K562 (cell line): ENCODE results near the gene ATP1A2. TPM values are rescaled to one million over a fixed set of nuclear protein-coding genes. Genes with fewer than 3 reads are reported as not detected.
A peak's percentile ranks its signal among the peaks of the same experiment; 100 is the strongest.

Source experiments
- CREM ChIP-seq: IDR thresholded peaks from 2 replicates; pipeline ENCODE4 v1.6.1; 2014; ENCODE audit warnings: antibody characterized with exemption, low read depth
- CTBP1 ChIP-seq: fragments of 450-650 bp; IDR thresholded peaks from 2 replicates; pipeline ENCODE4 v1.6.1; 2016; ENCODE audit warnings: borderline replicate concordance
- FOXA3 ChIP-seq, 2 experiments: fragments of 450-650 bp in 1 of 2; sonication (generic) in 1 of 2; formaldehyde crosslinking; IDR thresholded peaks in 1 of 2; conservative IDR thresholded peaks in 1 of 2; 2 replicates each; pipeline versions ENCODE4 v1.4.0 to v1.8.0; 2020 to 2022; ENCODE audit warnings: mild to moderate bottlenecking in 2 of 2, missing genetic modification reagents in 1 of 2
- GTF2A2 ChIP-seq: IDR thresholded peaks from 2 replicates; pipeline ENCODE4 v1.6.1; 2016; ENCODE audit warnings: mild to moderate bottlenecking, missing genetic modification characterization, missing compliant biosample characterization
- HDAC2 ChIP-seq: fragments of 450-650 bp; IDR thresholded peaks from 2 replicates; pipeline ENCODE4 v1.6.1; 2016; ENCODE audit warnings: mild to moderate bottlenecking
- MBD2 ChIP-seq: sonication (generic); IDR thresholded peaks from 2 replicates; pipeline ENCODE4 v1.6.1; 2016; ENCODE audit warnings: low read depth, borderline replicate concordance
- PHB ChIP-seq: fragments of 250-450 bp; sonication (Bioruptor Pico); IDR thresholded peaks from 2 replicates; pipeline ENCODE4 v1.5.0; 2021
- POLR3A ChIP-seq: IDR thresholded peaks from 2 replicates; pipeline ENCODE4 v1.6.1; 2011; ENCODE audit warnings: borderline replicate concordance, mild to moderate bottlenecking, moderate library complexity; ENCODE audit not compliant: insufficient read length, insufficient read depth; ENCODE audit errors: extremely low read depth
- RBFOX2 ChIP-seq: fragments of 200-400 bp; formaldehyde crosslinking; IDR thresholded peaks from 2 replicates; pipeline ENCODE4 v1.6.1; 2017; ENCODE audit warnings: low read depth, mild to moderate bottlenecking, low read length, moderate library complexity
- SIRT6 ChIP-seq: IDR thresholded peaks from one replicate; pipeline ENCODE4 v1.6.1; 2012; ENCODE audit warnings: low read depth, mild to moderate bottlenecking, control low read depth, inconsistent platforms, low read length, moderate library complexity
- SMARCE1 ChIP-seq: fragments of 450-650 bp; IDR thresholded peaks from 2 replicates; pipeline ENCODE4 v1.7.1; 2016; ENCODE audit warnings: mild to moderate bottlenecking
- XRCC3 ChIP-seq: fragments of 450-650 bp; IDR thresholded peaks from 2 replicates; pipeline ENCODE4 v1.6.1; 2017; ENCODE audit warnings: mild to moderate bottlenecking, moderate library complexity
- ZNF239 ChIP-seq: fragments of 250-450 bp; sonication (Bioruptor Pico); IDR thresholded peaks from 2 replicates; pipeline ENCODE4 v1.4.0; 2020; ENCODE audit warnings: mild to moderate bottlenecking
- ZNF444 ChIP-seq: fragments of 250-450 bp; sonication (Bioruptor Pico); IDR thresholded peaks from 2 replicates; pipeline ENCODE4 v1.4.0; 2020; ENCODE audit warnings: mild to moderate bottlenecking, moderate library complexity
- polyA plus RNA-seq, 8 experiments: library from polyadenylated mRNA; depleted of rRNA in 4 of 8; stranded (reverse) in 5 of 8; unstranded in 3 of 8; fragments of >200 nt; fragmentation: Nextera tagmentation in 2 of 8; fragmentation: Illumina TruSeq in 1 of 8; extraction: Ambion mirVana in 2 of 8; extraction: Trizol in 1 of 8; gene quantifications; 2 replicates each; pipeline versions ENCODE4 v1.2.1 to v1.2.3, GENCODE V29; 2011 to 2014; ENCODE audit warnings: inconsistent platforms in 1 of 8, missing spikeins in 1 of 8
- total RNA-seq, 7 experiments: library from RNA; depleted of rRNA in 6 of 7; stranded (reverse); fragments of >200 nt in 6 of 7; fragmentation: Illumina TruSeq in 2 of 7; extraction: Trizol in 2 of 7; gene quantifications; 2 replicates each; pipeline versions ENCODE4 v1.2.1 to v1.2.3, GENCODE V29; 2011 to 2021; ENCODE audit warnings: low replicate concordance in 1 of 7
- TF ChIP-seq, protein P1 (sequence below), 3 experiments: IDR thresholded peaks in 2 of 3; conservative IDR thresholded peaks in 1 of 3; 2 replicates each; pipeline ENCODE4 v1.5.1; 2011 to 2012; ENCODE audit warnings: low read length in 3 of 3, mild to moderate bottlenecking in 3 of 3, control low read depth in 2 of 3, improper control_type of control experiment in 1 of 3, inconsistent platforms in 1 of 3, low read depth in 1 of 3, mixed read lengths in 1 of 3, moderate library complexity in 1 of 3; ENCODE audit not compliant: insufficient read depth in 2 of 3
- TF ChIP-seq, protein P2 (sequence below): fragments of 450-650 bp; IDR thresholded peaks from 2 replicates; pipeline ENCODE4 v1.6.1; 2016; ENCODE audit warnings: missing biosample characterization, missing genetic modification characterization
- TF ChIP-seq, protein P3 (sequence below), 2 experiments: IDR thresholded peaks; 2 replicates each; pipeline ENCODE4 v1.6.1; 2011; ENCODE audit warnings: borderline replicate concordance in 1 of 2, control low read depth in 1 of 2, low read depth in 1 of 2, low read length in 1 of 2, mild to moderate bottlenecking in 1 of 2, mixed read lengths in 1 of 2, moderate library complexity in 1 of 2; ENCODE audit not compliant: insufficient read depth in 1 of 2, insufficient read length in 1 of 2, poor library complexity in 1 of 2, severe bottlenecking in 1 of 2; ENCODE audit errors: extremely low read depth in 1 of 2
- TF ChIP-seq, protein P4 (sequence below): fragments of 200-800 bp; sonication (Bioruptor generic); IDR thresholded peaks from 2 replicates; pipeline ENCODE4 v1.6.1; 2017; ENCODE audit warnings: missing genetic modification characterization, missing compliant biosample characterization
- TF ChIP-seq, protein P5 (sequence below): conservative IDR thresholded peaks from 2 replicates; pipeline ENCODE4 v1.6.1; 2011; ENCODE audit warnings: low read depth, mild to moderate bottlenecking, low read length; ENCODE audit not compliant: control insufficient read depth

The ATP1A2 gene
- total and polyA plus RNA-seq, 9 of the 15 experiments (the other 6 are each of a cell fraction or from before 2014, with no cell fraction given), result 0.04 to 0.11 (median 0.09) TPM; not detected in 6

DNA sequence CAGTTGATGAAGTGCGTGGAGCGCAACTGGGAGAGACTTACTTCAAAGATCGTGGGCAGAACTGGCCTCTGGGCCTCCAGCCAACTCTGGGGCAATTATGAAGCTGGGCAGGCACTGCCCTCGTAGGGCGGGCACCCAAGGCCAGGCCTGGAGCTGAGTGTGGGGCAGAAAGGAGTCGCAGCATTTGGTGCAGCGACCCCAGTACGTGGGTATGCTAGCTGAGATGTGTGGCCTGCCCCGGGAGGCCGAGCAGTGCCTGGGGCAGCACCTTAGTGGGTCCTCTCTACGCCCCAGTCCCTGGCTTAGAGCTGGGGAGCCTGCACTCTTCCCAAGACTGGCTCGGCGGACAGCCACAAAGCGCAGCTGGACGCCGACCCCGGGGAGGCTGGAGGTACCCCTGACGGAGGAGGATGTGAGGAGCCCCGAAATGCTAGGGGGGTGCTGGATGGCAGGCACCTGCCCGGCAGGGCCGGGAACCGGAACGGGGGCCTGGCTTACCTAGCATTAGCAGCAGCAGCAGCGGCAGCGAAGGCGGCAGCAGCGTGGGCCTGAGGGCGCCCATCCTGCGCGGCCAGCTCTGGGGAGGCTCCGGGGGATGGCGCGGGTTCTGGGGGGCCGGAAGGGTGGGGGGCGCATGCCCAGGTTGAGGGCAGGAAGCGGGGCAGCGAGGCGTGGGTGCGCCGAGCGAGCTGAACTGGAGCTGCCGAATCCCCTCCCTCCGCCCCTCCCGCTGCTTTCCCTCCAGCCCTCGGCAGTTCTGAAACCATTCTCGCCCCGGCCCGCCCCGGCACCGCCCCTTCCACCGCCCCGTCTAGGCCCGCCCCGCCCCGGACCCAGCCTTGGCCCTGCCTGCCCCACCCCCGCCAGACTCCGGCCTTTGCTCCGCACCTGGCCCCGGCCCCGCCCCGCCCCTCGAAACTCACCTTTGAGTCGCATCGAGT is 17.4 kb upstream of the ATP1A2 start, which contains the start of gene IGSF8 (continued):
- TF ChIP-seq, protein P1, sequence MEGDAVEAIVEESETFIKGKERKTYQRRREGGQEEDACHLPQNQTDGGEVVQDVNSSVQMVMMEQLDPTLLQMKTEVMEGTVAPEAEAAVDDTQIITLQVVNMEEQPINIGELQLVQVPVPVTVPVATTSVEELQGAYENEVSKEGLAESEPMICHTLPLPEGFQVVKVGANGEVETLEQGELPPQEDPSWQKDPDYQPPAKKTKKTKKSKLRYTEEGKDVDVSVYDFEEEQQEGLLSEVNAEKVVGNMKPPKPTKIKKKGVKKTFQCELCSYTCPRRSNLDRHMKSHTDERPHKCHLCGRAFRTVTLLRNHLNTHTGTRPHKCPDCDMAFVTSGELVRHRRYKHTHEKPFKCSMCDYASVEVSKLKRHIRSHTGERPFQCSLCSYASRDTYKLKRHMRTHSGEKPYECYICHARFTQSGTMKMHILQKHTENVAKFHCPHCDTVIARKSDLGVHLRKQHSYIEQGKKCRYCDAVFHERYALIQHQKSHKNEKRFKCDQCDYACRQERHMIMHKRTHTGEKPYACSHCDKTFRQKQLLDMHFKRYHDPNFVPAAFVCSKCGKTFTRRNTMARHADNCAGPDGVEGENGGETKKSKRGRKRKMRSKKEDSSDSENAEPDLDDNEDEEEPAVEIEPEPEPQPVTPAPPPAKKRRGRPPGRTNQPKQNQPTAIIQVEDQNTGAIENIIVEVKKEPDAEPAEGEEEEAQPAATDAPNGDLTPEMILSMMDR (IDR thresholded peaks at IDR 0.05 in 2 of 3, conservative IDR thresholded peaks at IDR 0.05 in 1 of 3; ENCODE audit: insufficient read depth in 2 of 3, low read depth in 1 of 3, low read length in 3 of 3), result peak in 1 of 3 experiments; percentile 21; a peak in 2 of 6 replicates
- TF ChIP-seq SIRT6, result no peak
- no peak for TF ChIP-seq ZNF444 (CRISPR knock-in tag)
- TF ChIP-seq, protein P2, sequence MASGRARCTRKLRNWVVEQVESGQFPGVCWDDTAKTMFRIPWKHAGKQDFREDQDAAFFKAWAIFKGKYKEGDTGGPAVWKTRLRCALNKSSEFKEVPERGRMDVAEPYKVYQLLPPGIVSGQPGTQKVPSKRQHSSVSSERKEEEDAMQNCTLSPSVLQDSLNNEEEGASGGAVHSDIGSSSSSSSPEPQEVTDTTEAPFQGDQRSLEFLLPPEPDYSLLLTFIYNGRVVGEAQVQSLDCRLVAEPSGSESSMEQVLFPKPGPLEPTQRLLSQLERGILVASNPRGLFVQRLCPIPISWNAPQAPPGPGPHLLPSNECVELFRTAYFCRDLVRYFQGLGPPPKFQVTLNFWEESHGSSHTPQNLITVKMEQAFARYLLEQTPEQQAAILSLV (tag), result no peak
- peak; percentile 33 for TF ChIP-seq RBFOX2
- TF ChIP-seq, protein P3, sequence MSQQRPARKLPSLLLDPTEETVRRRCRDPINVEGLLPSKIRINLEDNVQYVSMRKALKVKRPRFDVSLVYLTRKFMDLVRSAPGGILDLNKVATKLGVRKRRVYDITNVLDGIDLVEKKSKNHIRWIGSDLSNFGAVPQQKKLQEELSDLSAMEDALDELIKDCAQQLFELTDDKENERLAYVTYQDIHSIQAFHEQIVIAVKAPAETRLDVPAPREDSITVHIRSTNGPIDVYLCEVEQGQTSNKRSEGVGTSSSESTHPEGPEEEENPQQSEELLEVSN (IDR thresholded peaks at IDR 0.05; ENCODE audit: borderline replicate concordance in 1 of 2, extremely low read depth in 1 of 2, insufficient read depth in 1 of 2, insufficient read length in 1 of 2, low read depth in 1 of 2, low read length in 1 of 2, poor library complexity in 1 of 2, severe bottlenecking in 1 of 2), result peak in 1 of 2 experiments; percentile 27
- no peak for TF ChIP-seq HDAC2
- TF ChIP-seq POLR3A, result no peak
- TF ChIP-seq PHB, result no peak
- no peak for TF ChIP-seq ZNF239 (CRISPR knock-in tag)
- no peak for TF ChIP-seq GTF2A2 (tag)
- TF ChIP-seq, protein P4, sequence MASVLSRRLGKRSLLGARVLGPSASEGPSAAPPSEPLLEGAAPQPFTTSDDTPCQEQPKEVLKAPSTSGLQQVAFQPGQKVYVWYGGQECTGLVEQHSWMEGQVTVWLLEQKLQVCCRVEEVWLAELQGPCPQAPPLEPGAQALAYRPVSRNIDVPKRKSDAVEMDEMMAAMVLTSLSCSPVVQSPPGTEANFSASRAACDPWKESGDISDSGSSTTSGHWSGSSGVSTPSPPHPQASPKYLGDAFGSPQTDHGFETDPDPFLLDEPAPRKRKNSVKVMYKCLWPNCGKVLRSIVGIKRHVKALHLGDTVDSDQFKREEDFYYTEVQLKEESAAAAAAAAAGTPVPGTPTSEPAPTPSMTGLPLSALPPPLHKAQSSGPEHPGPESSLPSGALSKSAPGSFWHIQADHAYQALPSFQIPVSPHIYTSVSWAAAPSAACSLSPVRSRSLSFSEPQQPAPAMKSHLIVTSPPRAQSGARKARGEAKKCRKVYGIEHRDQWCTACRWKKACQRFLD (CRISPR knock-in tag), result no peak
- TF ChIP-seq XRCC3, result no peak
- TF ChIP-seq FOXA3 (CRISPR knock-in tag; conservative IDR thresholded peaks at IDR 0.05 in 1 of 2, IDR thresholded peaks at IDR 0.05 in 1 of 2), result no peak
- TF ChIP-seq CTBP1, result 0 out of 2 replicates have a peak, but pooled peaks have one; percentile 14
- TF ChIP-seq CREM, result peak; percentile 7; the same call in 1 of the 2 replicates
- TF ChIP-seq SMARCE1, result no peak
- TF ChIP-seq, protein P5, sequence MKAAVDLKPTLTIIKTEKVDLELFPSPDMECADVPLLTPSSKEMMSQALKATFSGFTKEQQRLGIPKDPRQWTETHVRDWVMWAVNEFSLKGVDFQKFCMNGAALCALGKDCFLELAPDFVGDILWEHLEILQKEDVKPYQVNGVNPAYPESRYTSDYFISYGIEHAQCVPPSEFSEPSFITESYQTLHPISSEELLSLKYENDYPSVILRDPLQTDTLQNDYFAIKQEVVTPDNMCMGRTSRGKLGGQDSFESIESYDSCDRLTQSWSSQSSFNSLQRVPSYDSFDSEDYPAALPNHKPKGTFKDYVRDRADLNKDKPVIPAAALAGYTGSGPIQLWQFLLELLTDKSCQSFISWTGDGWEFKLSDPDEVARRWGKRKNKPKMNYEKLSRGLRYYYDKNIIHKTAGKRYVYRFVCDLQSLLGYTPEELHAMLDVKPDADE, result 0 out of 2 replicates have a peak, but pooled peaks have one; percentile 17
- TF ChIP-seq MBD2, result peak; percentile 95
